CD14-positive monocyte (primary cell): Measurements from ENCODE around the gene LIMS2. TPM values are rescaled to one million over a fixed set of nuclear protein-coding genes. Genes with fewer than 3 reads are reported as not detected.

Source experiments
- DNase-seq, 3 donors: peaks; one replicate each; pipeline ENCODE4 v3.0.0-alpha.2; 2011 to 2022
- H2AFZ ChIP-seq: 2 replicates; pipeline ENCODE4 v1.6.0; 2012; ENCODE audit warnings: mild to moderate bottlenecking, low read depth, low read length, inconsistent platforms; ENCODE audit not compliant: insufficient read depth, poor library complexity, severe bottlenecking
- H3K27ac ChIP-seq, 2 donors: 1 replicate in 1 of 2; 2 replicates in 1 of 2; pipeline ENCODE4 v1.5.1; 2012 to 2013; ENCODE audit warnings: low read length in 2 of 2, control low read depth in 1 of 2, inconsistent platforms in 1 of 2, low read depth in 1 of 2, mild to moderate bottlenecking in 1 of 2
- H3K27me3 ChIP-seq, 2 donors: one replicate each; pipeline versions ENCODE4 v1.6.0 to v1.6.1; 2011 to 2013; ENCODE audit warnings: low read length in 2 of 2; ENCODE audit not compliant: control insufficient read depth in 2 of 2, insufficient read depth in 2 of 2
- H3K36me3 ChIP-seq, 2 donors: replicated peaks in 1 of 2; 1 replicate in 1 of 2; 2 replicates in 1 of 2; pipeline versions ENCODE4 v1.5.1 to v1.6.1; 2012 to 2013; ENCODE audit warnings: low read length in 2 of 2, control low read depth in 1 of 2, inconsistent platforms in 1 of 2, mild to moderate bottlenecking in 1 of 2; ENCODE audit not compliant: insufficient read depth in 2 of 2, control insufficient read depth in 1 of 2
- H3K4me1 ChIP-seq, 2 donors: 1 replicate in 1 of 2; 2 replicates in 1 of 2; pipeline versions ENCODE4 v1.5.1 to v1.6.1; 2012 to 2013; ENCODE audit warnings: low read length in 2 of 2, control low read depth in 1 of 2, inconsistent platforms in 1 of 2, mild to moderate bottlenecking in 1 of 2, moderate library complexity in 1 of 2; ENCODE audit not compliant: insufficient read depth in 2 of 2, control insufficient read depth in 1 of 2
- H3K4me2 ChIP-seq: replicated peaks from 2 replicates; pipeline ENCODE3; 2012; ENCODE audit warnings: low read length, moderate library complexity, mild to moderate bottlenecking; ENCODE audit not compliant: poor library complexity, severe bottlenecking; ENCODE audit errors: extremely low read depth
- H3K4me3 ChIP-seq, 3 experiments: fragments of 200-600 bp in 1 of 3; sonication (generic) in 1 of 3; replicated peaks in 1 of 3; 1 replicate in 2 of 3; 2 replicates in 1 of 3; pipeline ENCODE4 v1.5.1; 2011 to 2013; ENCODE audit warnings: low read length in 3 of 3, mild to moderate bottlenecking in 3 of 3, control low read depth in 2 of 3, low read depth in 2 of 3, inconsistent platforms in 1 of 3, moderate library complexity in 1 of 3
- H3K79me2 ChIP-seq: 2 replicates; pipeline ENCODE4 v1.6.0; 2012; ENCODE audit warnings: mild to moderate bottlenecking, control low read depth, inconsistent platforms, low read length, moderate library complexity; ENCODE audit not compliant: insufficient read depth
- H3K9ac ChIP-seq: 2 replicates; pipeline ENCODE4 v1.6.0; 2017; ENCODE audit warnings: low read length, mild to moderate bottlenecking; ENCODE audit not compliant: insufficient read depth, poor library complexity, severe bottlenecking
- H3K9me3 ChIP-seq, 2 donors: replicated peaks in 1 of 2; 1 replicate in 1 of 2; 2 replicates in 1 of 2; pipeline versions ENCODE4 v1.5.1 to v1.6.1; 2012 to 2013; ENCODE audit warnings: low read length in 2 of 2, control low read depth in 1 of 2; ENCODE audit not compliant: control insufficient read depth in 1 of 2, insufficient read depth in 1 of 2
- H4K20me1 ChIP-seq: 2 replicates; pipeline ENCODE4 v1.6.0; 2012; ENCODE audit warnings: mild to moderate bottlenecking, low read length, control low read depth, moderate library complexity; ENCODE audit not compliant: insufficient read depth
- H3K27ac Mint-ChIP-seq, 7 donors: one replicate each; pipeline ENCODE4 v1.8.0; 2020; ENCODE audit warnings: mild to moderate bottlenecking in 7 of 7, mixed read lengths in 7 of 7, moderate library complexity in 6 of 7, inconsistent platforms in 2 of 7
- H3K27me3 Mint-ChIP-seq, 3 donors: one replicate each; pipeline ENCODE4 v1.8.0; 2021 to 2022; ENCODE audit warnings: low read depth in 3 of 3, mild to moderate bottlenecking in 3 of 3, mixed read lengths in 3 of 3, moderate library complexity in 3 of 3, inconsistent platforms in 1 of 3
- H3K36me3 Mint-ChIP-seq, 2 donors: one replicate each; pipeline ENCODE4 v1.8.0; 2020; ENCODE audit warnings: mixed read lengths in 2 of 2, inconsistent platforms in 1 of 2, mild to moderate bottlenecking in 1 of 2
- H3K4me1 Mint-ChIP-seq: one replicate; pipeline ENCODE4 v1.8.0; 2020; ENCODE audit warnings: mild to moderate bottlenecking, mixed read lengths
- H3K4me3 Mint-ChIP-seq, 2 donors: one replicate each; pipeline ENCODE4 v1.8.0; 2020; ENCODE audit warnings: mild to moderate bottlenecking in 2 of 2, mixed read lengths in 2 of 2, moderate library complexity in 1 of 2
- H3K9me3 Mint-ChIP-seq, 7 donors: one replicate each; pipeline ENCODE4 v1.8.0; 2020 to 2022; ENCODE audit warnings: mixed read lengths in 7 of 7, mild to moderate bottlenecking in 6 of 7, moderate library complexity in 6 of 7, inconsistent platforms in 2 of 7
- WGBS: methylation state at CpG from one replicate; pipeline ENCODE4 v1.1.5; 2013; ENCODE audit warnings: missing lambda C conversion rate; ENCODE audit not compliant: insufficient coverage; 5-methylcytosine and 5-hydroxymethylcytosine counted together
- intact Hi-C, 2 donors: fragments of 100-400 bp; cut with micrococcal nuclease; formaldehyde crosslinking; loops; one replicate each; pipeline versions ENCODE4 v1.15.0 to v1.15.1; 2023
- polyA plus RNA-seq, 3 donors: library from polyadenylated mRNA; depleted of rRNA in 1 of 3; unstranded in 2 of 3; stranded (reverse) in 1 of 3; fragments of 300-500 nt in 2 of 3; fragments of >200 nt in 1 of 3; fragmentation: Illumina TruSeq in 2 of 3; gene quantifications; 1 replicate in 2 of 3; 2 replicates in 1 of 3; pipeline ENCODE4 v1.2.3, GENCODE V29; 2012 to 2021
- TF ChIP-seq, protein P1 (sequence below): fragments of 200-600 bp; IDR thresholded peaks from one replicate; pipeline ENCODE4 v1.8.0; 2022; ENCODE audit warnings: antibody characterized with exemption, mild to moderate bottlenecking

LIMS2 gene
- polyA plus RNA-seq, 3 donors: 0.13 to 1.3 (median 0.23) TPM

GRCh38 chr2:127661072-127661649 lies 14.2 kb downstream of the LIMS2 start:
- Mint-ChIP-seq H3K36me3 (peaks cover 0 to 3% of the 10 kb centered on the region in 2 donors), H3K4me1 (peaks cover 9% of the 10 kb centered on the region), H3K27ac (no peak overlapping the region), H3K9me3 (peaks cover 0 to 13% (median 5%) of the 10 kb centered on the region in 7 donors), H3K27me3 (peaks cover 36 to 41% (median 37%) of the 10 kb centered on the region in 3 donors), H3K4me3 (no peak overlapping the region)
- no peak overlapping the region for H3K9ac ChIP-seq
- no peak for DNase-seq
- H2AFZ ChIP-seq: no peak overlapping the region
- H3K4me2 ChIP-seq: no peak overlapping the region
- H3K27me3 ChIP-seq: peaks cover 25 to 39% of the 10 kb centered on the region in 2 donors
- H3K36me3 ChIP-seq: no peaks in the 10 kb centered on the region
- no peaks in the 10 kb centered on the region for H3K4me1 ChIP-seq
- H3K27ac ChIP-seq: no peak overlapping the region
- H3K4me3 ChIP-seq: no peak overlapping the region
- intact Hi-C loops: no loop called here
- no peaks in the 10 kb centered on the region for H3K79me2 ChIP-seq
- no peaks in the 10 kb centered on the region for H4K20me1 ChIP-seq
- 95% methylated on average over 14 of the region's 14 CpGs for WGBS
- H3K9me3 ChIP-seq: peaks cover 7% of the 10 kb centered on the region in 2 donors
- TF ChIP-seq, protein P1, sequence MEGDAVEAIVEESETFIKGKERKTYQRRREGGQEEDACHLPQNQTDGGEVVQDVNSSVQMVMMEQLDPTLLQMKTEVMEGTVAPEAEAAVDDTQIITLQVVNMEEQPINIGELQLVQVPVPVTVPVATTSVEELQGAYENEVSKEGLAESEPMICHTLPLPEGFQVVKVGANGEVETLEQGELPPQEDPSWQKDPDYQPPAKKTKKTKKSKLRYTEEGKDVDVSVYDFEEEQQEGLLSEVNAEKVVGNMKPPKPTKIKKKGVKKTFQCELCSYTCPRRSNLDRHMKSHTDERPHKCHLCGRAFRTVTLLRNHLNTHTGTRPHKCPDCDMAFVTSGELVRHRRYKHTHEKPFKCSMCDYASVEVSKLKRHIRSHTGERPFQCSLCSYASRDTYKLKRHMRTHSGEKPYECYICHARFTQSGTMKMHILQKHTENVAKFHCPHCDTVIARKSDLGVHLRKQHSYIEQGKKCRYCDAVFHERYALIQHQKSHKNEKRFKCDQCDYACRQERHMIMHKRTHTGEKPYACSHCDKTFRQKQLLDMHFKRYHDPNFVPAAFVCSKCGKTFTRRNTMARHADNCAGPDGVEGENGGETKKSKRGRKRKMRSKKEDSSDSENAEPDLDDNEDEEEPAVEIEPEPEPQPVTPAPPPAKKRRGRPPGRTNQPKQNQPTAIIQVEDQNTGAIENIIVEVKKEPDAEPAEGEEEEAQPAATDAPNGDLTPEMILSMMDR: no peak

- Mint-ChIP-seq H3K27me3 (peaks cover 27 to 31% (median 28%) of the 10 kb centered on the region in 3 donors), H3K4me1 (peaks cover 9% of the 10 kb centered on the region), H3K9me3 (peaks cover 0 to 13% (median 5%) of the 10 kb centered on the region in 7 donors), H3K36me3 (peaks cover 0 to 3% of the 10 kb centered on the region in 2 donors), H3K4me3 (no peak overlapping the region), H3K27ac (peak overlapping the region in 1 of 7 donors; percentile 33)
- peaks cover 7% of the 10 kb centered on the region in 2 donors for H3K9me3 ChIP-seq
- WGBS: 93% methylated on average over 7 of the region's 10 CpGs
- H3K36me3 ChIP-seq: no peaks in the 10 kb centered on the region
- H2AFZ ChIP-seq: no peak overlapping the region
- no peak overlapping the region for H3K4me3 ChIP-seq
- no peaks in the 10 kb centered on the region for H4K20me1 ChIP-seq
- H3K4me2 ChIP-seq: no peak overlapping the region
- DNase-seq: no peak
- TF ChIP-seq, protein P1: no peak
- H3K79me2 ChIP-seq: no peaks in the 10 kb centered on the region
- intact Hi-C loops: no loop called here
- no peaks in the 10 kb centered on the region for H3K4me1 ChIP-seq
- H3K27me3 ChIP-seq: peaks cover 16 to 30% of the 10 kb centered on the region in 2 donors
- no peak overlapping the region for H3K9ac ChIP-seq
- H3K27ac ChIP-seq: no peak overlapping the region
Measured at GRCh38 chr2:127660291-127660578, 15.1 kb downstream of the LIMS2 start.
